ENCODE measurements around the gene BACE2.

DNA sequence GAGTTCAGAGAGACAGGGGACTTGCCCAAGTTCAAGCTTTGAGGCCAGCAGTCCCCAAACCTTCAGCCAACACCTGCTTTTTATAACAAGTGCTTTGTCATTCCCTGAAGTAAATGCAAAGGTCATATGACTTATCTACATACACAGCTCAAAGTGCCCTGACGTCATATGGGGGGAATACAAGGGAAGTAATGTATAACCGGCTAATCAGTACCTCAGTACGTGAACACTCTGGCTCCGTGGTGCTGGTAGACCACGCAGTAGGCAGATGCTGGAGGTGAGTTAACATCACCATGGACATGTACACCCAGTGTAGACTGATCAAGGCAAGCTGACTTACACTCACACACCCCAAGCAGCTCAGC, 60.0 kb downstream of the BACE2 start:
- TF ChIP-seq, protein P1, sequence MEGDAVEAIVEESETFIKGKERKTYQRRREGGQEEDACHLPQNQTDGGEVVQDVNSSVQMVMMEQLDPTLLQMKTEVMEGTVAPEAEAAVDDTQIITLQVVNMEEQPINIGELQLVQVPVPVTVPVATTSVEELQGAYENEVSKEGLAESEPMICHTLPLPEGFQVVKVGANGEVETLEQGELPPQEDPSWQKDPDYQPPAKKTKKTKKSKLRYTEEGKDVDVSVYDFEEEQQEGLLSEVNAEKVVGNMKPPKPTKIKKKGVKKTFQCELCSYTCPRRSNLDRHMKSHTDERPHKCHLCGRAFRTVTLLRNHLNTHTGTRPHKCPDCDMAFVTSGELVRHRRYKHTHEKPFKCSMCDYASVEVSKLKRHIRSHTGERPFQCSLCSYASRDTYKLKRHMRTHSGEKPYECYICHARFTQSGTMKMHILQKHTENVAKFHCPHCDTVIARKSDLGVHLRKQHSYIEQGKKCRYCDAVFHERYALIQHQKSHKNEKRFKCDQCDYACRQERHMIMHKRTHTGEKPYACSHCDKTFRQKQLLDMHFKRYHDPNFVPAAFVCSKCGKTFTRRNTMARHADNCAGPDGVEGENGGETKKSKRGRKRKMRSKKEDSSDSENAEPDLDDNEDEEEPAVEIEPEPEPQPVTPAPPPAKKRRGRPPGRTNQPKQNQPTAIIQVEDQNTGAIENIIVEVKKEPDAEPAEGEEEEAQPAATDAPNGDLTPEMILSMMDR (conservative IDR thresholded peaks at IDR 0.05) = no peak
- TF ChIP-seq ZFX (IDR thresholded peaks at IDR 0.05) = no peak
